Keratinocyte (primary cell): ENCODE data around the gene GDAP1L1.

Experiments used
- EZH2 ChIP-seq: IDR thresholded peaks from one replicate; pipeline ENCODE4 v1.6.1; 2012; ENCODE audit warnings: inconsistent platforms, mild to moderate bottlenecking, low read length, moderate library complexity
- TF ChIP-seq, protein P1 (sequence below), 3 experiments: IDR thresholded peaks in 1 of 3; conservative IDR thresholded peaks in 1 of 3; optimal IDR thresholded peaks in 1 of 3; 2 replicates in 2 of 3; 3 replicates in 1 of 3; pipeline versions ENCODE3 to v1.5.1; 2011; ENCODE audit warnings: low read length in 3 of 3, mild to moderate bottlenecking in 3 of 3, moderate library complexity in 2 of 3, control low read depth in 1 of 3, inconsistent platforms in 1 of 3; ENCODE audit not compliant: insufficient read depth in 2 of 3; ENCODE audit errors: extremely low read depth in 1 of 3

- TF ChIP-seq, protein P1, sequence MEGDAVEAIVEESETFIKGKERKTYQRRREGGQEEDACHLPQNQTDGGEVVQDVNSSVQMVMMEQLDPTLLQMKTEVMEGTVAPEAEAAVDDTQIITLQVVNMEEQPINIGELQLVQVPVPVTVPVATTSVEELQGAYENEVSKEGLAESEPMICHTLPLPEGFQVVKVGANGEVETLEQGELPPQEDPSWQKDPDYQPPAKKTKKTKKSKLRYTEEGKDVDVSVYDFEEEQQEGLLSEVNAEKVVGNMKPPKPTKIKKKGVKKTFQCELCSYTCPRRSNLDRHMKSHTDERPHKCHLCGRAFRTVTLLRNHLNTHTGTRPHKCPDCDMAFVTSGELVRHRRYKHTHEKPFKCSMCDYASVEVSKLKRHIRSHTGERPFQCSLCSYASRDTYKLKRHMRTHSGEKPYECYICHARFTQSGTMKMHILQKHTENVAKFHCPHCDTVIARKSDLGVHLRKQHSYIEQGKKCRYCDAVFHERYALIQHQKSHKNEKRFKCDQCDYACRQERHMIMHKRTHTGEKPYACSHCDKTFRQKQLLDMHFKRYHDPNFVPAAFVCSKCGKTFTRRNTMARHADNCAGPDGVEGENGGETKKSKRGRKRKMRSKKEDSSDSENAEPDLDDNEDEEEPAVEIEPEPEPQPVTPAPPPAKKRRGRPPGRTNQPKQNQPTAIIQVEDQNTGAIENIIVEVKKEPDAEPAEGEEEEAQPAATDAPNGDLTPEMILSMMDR (optimal IDR thresholded peaks at IDR 0.05 in 1 of 3, IDR thresholded peaks at IDR 0.05 in 1 of 3, conservative IDR thresholded peaks at IDR 0.05 in 1 of 3; ENCODE audit: extremely low read depth in 1 of 3, insufficient read depth in 2 of 3, low read length in 3 of 3) = no peak
- TF ChIP-seq EZH2 = no peak
Measured at GRCh38 chr20:44258226-44258890, 11.2 kb downstream of the GDAP1L1 start.
